ENCODE results near the gene NLRP11. TPM values are rescaled to one million over a fixed set of nuclear protein-coding genes. Genes with fewer than 3 reads are reported as not detected.

NLRP11 gene
- total and polyA plus RNA-seq, 3 experiments from 2014 or later = 0.07 to 0.11 TPM; not detected in 1

DNA sequence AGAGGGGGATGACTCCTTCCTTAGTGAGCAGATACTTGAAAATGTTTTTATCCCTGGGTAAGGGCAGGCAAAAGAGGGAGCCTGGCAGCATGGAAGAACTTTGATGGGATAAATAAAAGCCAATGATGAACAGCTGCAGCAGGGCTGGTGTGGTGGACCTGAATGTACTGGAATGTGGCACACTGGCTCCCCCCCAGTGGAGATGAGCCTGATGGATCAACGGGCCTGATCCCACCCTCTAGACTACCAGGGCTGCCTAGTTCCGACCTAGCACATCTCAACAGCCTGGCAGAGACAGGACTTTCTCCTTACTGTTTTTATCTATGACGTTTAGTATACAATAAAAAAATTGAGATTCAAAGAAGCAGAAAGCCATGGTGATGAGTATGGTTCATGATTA lies 20.5 kb downstream of the NLRP11 start:
- POLR2A ChIA-PET = no interaction called here
- CTCF ChIA-PET = no interaction called here

GRCh38 chr19:55809381-55810058 lies 22.3 kb downstream of the NLRP11 start:
- CTCF ChIA-PET = interaction anchor here (1.4 kb wide), 1 partner anchor 177 kb away, joined by 4 read pairs; no protein-coding TSS in a partner anchor
- DNase-seq = peak in 3 of 5 donors; percentile 1 to 13 (median 10)
- Histone ChIP-seq H3K4me1 (ENCODE audit: insufficient read depth, low read length) (no peaks in the 10 kb centered on the region), H3K27me3 (ENCODE audit: insufficient read depth, low read length, poor library complexity, severe bottlenecking) (no peaks in the 10 kb centered on the region), H3K36me3 (ENCODE audit: insufficient read depth, low read length) (no peaks in the 10 kb centered on the region), H3K27ac (ENCODE audit: low read depth, low read length) (no peak overlapping the region), H3K4me3 (ENCODE audit: low read length) (no peak overlapping the region), H3K9me3 (ENCODE audit: low read length) (no peaks in the 10 kb centered on the region)
- H3K27ac Mint-ChIP-seq = no peak overlapping the region
- POLR2A ChIA-PET = no interaction called here
- peaks cover 10 to 21% of the 10 kb centered on the region in 2 donors for H3K27me3 Mint-ChIP-seq
- no peaks in the 10 kb centered on the region for H3K36me3 Mint-ChIP-seq
- peaks cover 0 to 5% (median 4%) of the 10 kb centered on the region in 3 donors for H3K4me1 Mint-ChIP-seq
- no peak overlapping the region for H3K4me3 Mint-ChIP-seq
- H3K9me3 Mint-ChIP-seq = peaks cover 0 to 17% (median 10%) of the 10 kb centered on the region in 5 donors

More for the DNA sequence above, 20.5 kb downstream of the NLRP11 start:
- Histone ChIP-seq H3K27ac (ENCODE audit: low read depth, low read length) (no peak overlapping the region), H3K36me3 (ENCODE audit: insufficient read depth, low read length) (no peaks in the 10 kb centered on the region), H3K4me3 (ENCODE audit: low read length) (no peak overlapping the region), H3K4me1 (ENCODE audit: insufficient read depth, low read length) (no peaks in the 10 kb centered on the region), H3K9me3 (ENCODE audit: low read length) (no peaks in the 10 kb centered on the region), H3K27me3 (ENCODE audit: insufficient read depth, low read length, poor library complexity, severe bottlenecking) (no peaks in the 10 kb centered on the region)
- DNase-seq = no peak
- H3K4me1 Mint-ChIP-seq = peaks cover 0 to 5% (median 4%) of the 10 kb centered on the region in 3 donors
- no peak overlapping the region for H3K27ac Mint-ChIP-seq
- H3K27me3 Mint-ChIP-seq = peaks cover 6 to 25% of the 10 kb centered on the region in 2 donors
- H3K9me3 Mint-ChIP-seq = peaks cover 0 to 9% (median 8%) of the 10 kb centered on the region in 5 donors
- H3K4me3 Mint-ChIP-seq = no peak overlapping the region
- no peaks in the 10 kb centered on the region for H3K36me3 Mint-ChIP-seq

- ChIA-PET POLR2A (no interaction called here), CTCF (no interaction called here)
- peaks cover 6 to 33% of the 10 kb centered on the region in 2 donors for H3K27me3 Mint-ChIP-seq
- H3K4me3 ChIP-seq (ENCODE audit: low read length) = no peak overlapping the region
- H3K4me3 Mint-ChIP-seq = no peak overlapping the region
- H3K9me3 ChIP-seq (ENCODE audit: low read length) = no peaks in the 10 kb centered on the region
- H3K4me1 ChIP-seq (ENCODE audit: insufficient read depth, low read length) = no peaks in the 10 kb centered on the region
- H3K4me1 Mint-ChIP-seq = no peaks in the 10 kb centered on the region
- no peak overlapping the region for H3K27ac Mint-ChIP-seq
- no peak for DNase-seq
- H3K36me3 ChIP-seq (ENCODE audit: insufficient read depth, low read length) = no peaks in the 10 kb centered on the region
- no peaks in the 10 kb centered on the region for H3K27me3 ChIP-seq (ENCODE audit: insufficient read depth, low read length, poor library complexity, severe bottlenecking)
- no peaks in the 10 kb centered on the region for H3K36me3 Mint-ChIP-seq
- H3K9me3 Mint-ChIP-seq = peaks cover 0 to 28% (median 16%) of the 10 kb centered on the region in 5 donors
- no peak overlapping the region for H3K27ac ChIP-seq (ENCODE audit: low read depth, low read length)
Measured at GRCh38 chr19:55802281-55802680, 29.5 kb downstream of the NLRP11 start.

DNA sequence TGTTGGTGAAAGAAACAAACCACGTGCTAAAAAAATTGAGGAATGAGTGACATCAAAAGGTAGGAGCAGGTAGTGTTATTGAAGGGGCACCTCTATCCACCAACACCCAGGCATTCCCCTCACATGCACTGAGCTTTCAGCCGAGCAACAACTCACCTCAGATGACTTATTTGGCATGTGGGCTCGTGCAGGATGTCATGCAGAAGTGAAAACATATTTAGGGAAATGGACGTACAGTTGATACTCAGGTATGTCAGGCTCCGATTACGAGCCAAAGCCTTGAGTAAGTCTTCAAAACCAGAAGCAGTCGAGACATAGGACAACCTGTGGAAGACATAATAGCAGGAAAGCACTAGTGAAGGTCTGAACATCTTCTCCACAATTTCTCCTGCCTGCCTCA lies 30.4 kb downstream of the NLRP11 start:
- DNase-seq = no peak
- POLR2A ChIA-PET = no interaction called here
- CTCF ChIA-PET = no interaction called here
- Mint-ChIP-seq H3K4me1 (no peaks in the 10 kb centered on the region), H3K27me3 (peaks cover 6 to 39% of the 10 kb centered on the region in 2 donors), H3K4me3 (no peak overlapping the region), H3K36me3 (no peaks in the 10 kb centered on the region), H3K9me3 (peaks cover 0 to 34% (median 12%) of the 10 kb centered on the region in 5 donors), H3K27ac (no peak overlapping the region)
- Histone ChIP-seq H3K36me3 (ENCODE audit: insufficient read depth, low read length) (no peaks in the 10 kb centered on the region), H3K27ac (ENCODE audit: low read depth, low read length) (no peak overlapping the region), H3K4me3 (ENCODE audit: low read length) (no peak overlapping the region), H3K27me3 (ENCODE audit: insufficient read depth, low read length, poor library complexity, severe bottlenecking) (no peaks in the 10 kb centered on the region), H3K4me1 (ENCODE audit: insufficient read depth, low read length) (no peaks in the 10 kb centered on the region), H3K9me3 (ENCODE audit: low read length) (no peaks in the 10 kb centered on the region)

- H3K9me3 Mint-ChIP-seq = peaks cover 0 to 15% (median 0%) of the 10 kb centered on the region in 5 donors
- ChIA-PET CTCF (no interaction called here), POLR2A (no interaction called here)
- Histone ChIP-seq H3K9me3 (ENCODE audit: low read length) (no peaks in the 10 kb centered on the region), H3K36me3 (ENCODE audit: insufficient read depth, low read length) (no peaks in the 10 kb centered on the region), H3K4me3 (ENCODE audit: low read length) (no peak overlapping the region), H3K27ac (ENCODE audit: low read depth, low read length) (no peak overlapping the region), H3K4me1 (ENCODE audit: insufficient read depth, low read length) (no peaks in the 10 kb centered on the region), H3K27me3 (ENCODE audit: insufficient read depth, low read length, poor library complexity, severe bottlenecking) (no peaks in the 10 kb centered on the region)
- H3K36me3 Mint-ChIP-seq = no peaks in the 10 kb centered on the region
- no peak overlapping the region for H3K4me3 Mint-ChIP-seq
- peaks cover 8 to 38% of the 10 kb centered on the region in 2 donors for H3K27me3 Mint-ChIP-seq
- DNase-seq = no peak
- no peak overlapping the region for H3K27ac Mint-ChIP-seq
- H3K4me1 Mint-ChIP-seq = no peaks in the 10 kb centered on the region
Measured at GRCh38 chr19:55795021-55795420, 36.8 kb downstream of the NLRP11 start.

- no peak overlapping the region for H3K27ac Mint-ChIP-seq
- Histone ChIP-seq H3K36me3 (ENCODE audit: insufficient read depth, low read length) (no peaks in the 10 kb centered on the region), H3K4me1 (ENCODE audit: insufficient read depth, low read length) (no peaks in the 10 kb centered on the region), H3K27me3 (ENCODE audit: insufficient read depth, low read length, poor library complexity, severe bottlenecking) (no peaks in the 10 kb centered on the region), H3K27ac (ENCODE audit: low read depth, low read length) (no peak overlapping the region), H3K9me3 (ENCODE audit: low read length) (no peaks in the 10 kb centered on the region), H3K4me3 (ENCODE audit: low read length) (no peak overlapping the region)
- CTCF ChIA-PET = no interaction called here
- H3K36me3 Mint-ChIP-seq = no peaks in the 10 kb centered on the region
- H3K4me3 Mint-ChIP-seq = no peak overlapping the region
- POLR2A ChIA-PET = no interaction called here
- no peaks in the 10 kb centered on the region for H3K4me1 Mint-ChIP-seq
- peaks cover 0 to 3% (median 0%) of the 10 kb centered on the region in 5 donors for H3K9me3 Mint-ChIP-seq
- DNase-seq = no peak
- H3K27me3 Mint-ChIP-seq = peaks cover 20 to 49% of the 10 kb centered on the region in 2 donors
Measured at GRCh38 chr19:55781112-55781511, 50.7 kb downstream of the NLRP11 start.

DNA sequence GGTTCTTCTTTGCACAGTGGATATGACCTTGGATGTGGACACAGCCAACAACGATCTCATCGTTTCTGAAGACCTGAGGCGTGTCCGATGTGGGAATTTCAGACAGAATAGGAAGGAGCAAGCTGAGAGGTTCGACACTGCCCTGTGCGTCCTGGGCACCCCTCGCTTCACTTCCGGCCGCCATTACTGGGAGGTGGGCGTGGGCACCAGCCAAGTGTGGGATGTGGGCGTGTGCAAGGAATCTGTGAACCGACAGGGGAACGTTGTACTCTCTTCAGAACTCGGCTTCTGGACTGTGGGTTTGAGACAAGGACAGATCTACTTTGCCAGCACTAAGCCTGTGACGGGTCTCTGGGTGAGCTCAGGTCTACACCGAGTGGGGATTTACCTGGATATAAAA lies 53.5 kb downstream of the NLRP11 start:
- Mint-ChIP-seq H3K4me1 (no peaks in the 10 kb centered on the region), H3K27me3 (peaks cover 23 to 51% of the 10 kb centered on the region in 2 donors), H3K4me3 (no peak overlapping the region), H3K36me3 (no peaks in the 10 kb centered on the region), H3K9me3 (peaks cover 0 to 3% (median 0%) of the 10 kb centered on the region in 5 donors), H3K27ac (no peak overlapping the region)
- Histone ChIP-seq H3K9me3 (ENCODE audit: low read length) (no peaks in the 10 kb centered on the region), H3K4me1 (ENCODE audit: insufficient read depth, low read length) (no peaks in the 10 kb centered on the region), H3K27me3 (ENCODE audit: insufficient read depth, low read length, poor library complexity, severe bottlenecking) (no peaks in the 10 kb centered on the region), H3K27ac (ENCODE audit: low read depth, low read length) (no peak overlapping the region), H3K4me3 (ENCODE audit: low read length) (no peak overlapping the region), H3K36me3 (ENCODE audit: insufficient read depth, low read length) (no peaks in the 10 kb centered on the region)
- DNase-seq = no peak
- ChIA-PET POLR2A (no interaction called here), CTCF (no interaction called here)

GRCh38 chr19:55777528-55777927 lies 54.3 kb downstream of the NLRP11 start:
- ChIA-PET POLR2A (no interaction called here), CTCF (no interaction called here)
- Mint-ChIP-seq H3K36me3 (no peaks in the 10 kb centered on the region), H3K4me1 (no peaks in the 10 kb centered on the region), H3K9me3 (peaks cover 0 to 2% (median 0%) of the 10 kb centered on the region in 5 donors), H3K27ac (no peak overlapping the region), H3K27me3 (peaks cover 19 to 46% of the 10 kb centered on the region in 2 donors), H3K4me3 (no peak overlapping the region)
- H3K27ac ChIP-seq (ENCODE audit: low read depth, low read length) = no peak overlapping the region
- no peaks in the 10 kb centered on the region for H3K36me3 ChIP-seq (ENCODE audit: insufficient read depth, low read length)
- H3K9me3 ChIP-seq (ENCODE audit: low read length) = no peaks in the 10 kb centered on the region
- DNase-seq = no peak
- H3K4me3 ChIP-seq (ENCODE audit: low read length) = no peak overlapping the region
- H3K27me3 ChIP-seq (ENCODE audit: insufficient read depth, low read length, poor library complexity, severe bottlenecking) = no peaks in the 10 kb centered on the region
- no peaks in the 10 kb centered on the region for H3K4me1 ChIP-seq (ENCODE audit: insufficient read depth, low read length)
